NCI-H460 (cell line): Measurements from ENCODE around the gene URAD. TPM values are rescaled to one million over a fixed set of nuclear protein-coding genes. Genes with fewer than 3 reads are reported as not detected.

Source experiments
- DNase-seq: peaks from one replicate; pipeline ENCODE4 v3.0.0-alpha.2; 2016; ENCODE audit warnings: low read depth; ENCODE audit errors: extremely low read depth
- total RNA-seq: library from RNA; depleted of rRNA; stranded (reverse); fragments of >200 nt; shearing (Covaris generic); gene quantifications from 2 replicates; pipeline ENCODE4 v1.2.3, GENCODE V29; 2014

The URAD gene
- total RNA-seq, 1 experiment from 2014 or later, result not detected

DNA sequence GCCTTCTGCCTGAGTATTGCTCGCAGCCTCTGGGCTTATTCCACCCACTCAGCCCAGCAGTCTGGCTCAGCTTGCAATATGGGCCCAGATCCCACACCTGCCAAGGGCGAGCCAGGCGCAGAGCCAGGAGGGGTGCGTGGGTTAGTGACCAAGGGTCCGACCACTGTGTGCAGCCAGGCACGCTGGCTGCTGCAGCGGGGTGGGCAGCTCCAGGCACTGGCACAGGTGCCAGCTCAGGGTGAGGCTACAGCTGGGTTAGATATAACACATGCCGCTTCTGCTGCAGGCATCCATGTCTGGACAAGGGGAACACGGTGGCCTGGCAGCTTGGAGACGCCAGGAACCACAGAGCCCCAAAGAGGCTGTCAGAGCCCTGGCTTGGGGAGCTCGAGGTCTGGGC lies 12.6 kb upstream of the URAD start:
- DNase-seq, result no peak

GRCh38 chr13:28000567-28000966 lies 12.1 kb upstream of the URAD start:
- DNase-seq, result no peak

GRCh38 chr13:27997904-27998522 lies 9.5 kb upstream of the URAD start:
- DNase-seq, result peak; percentile 65

GRCh38 chr13:27991881-27992280 lies 3.4 kb upstream of the URAD start:
- DNase-seq, result no peak

DNA sequence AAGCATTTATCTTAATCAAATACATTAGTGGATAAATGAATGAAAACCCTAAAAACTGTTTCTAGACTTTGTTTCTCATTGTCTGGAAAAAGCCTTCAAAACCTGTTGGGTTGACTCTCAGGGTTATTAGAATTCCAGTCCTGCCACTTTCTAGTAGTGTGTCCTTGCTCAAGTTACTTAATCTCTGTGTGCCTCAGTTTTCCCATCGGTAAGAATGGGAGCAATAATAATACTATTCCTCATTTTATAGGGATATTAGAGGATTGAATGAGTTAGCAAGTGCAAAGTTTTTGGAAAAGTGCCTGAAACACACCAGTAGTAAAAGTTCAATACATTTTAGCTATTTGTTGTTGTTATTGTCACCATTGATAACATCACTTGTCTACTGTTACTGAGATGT lies 2.9 kb downstream of the URAD start:
- no peak for DNase-seq

- no peak for DNase-seq
Measured at GRCh38 chr13:27982361-27982760, 6.1 kb downstream of the URAD start.

DNA sequence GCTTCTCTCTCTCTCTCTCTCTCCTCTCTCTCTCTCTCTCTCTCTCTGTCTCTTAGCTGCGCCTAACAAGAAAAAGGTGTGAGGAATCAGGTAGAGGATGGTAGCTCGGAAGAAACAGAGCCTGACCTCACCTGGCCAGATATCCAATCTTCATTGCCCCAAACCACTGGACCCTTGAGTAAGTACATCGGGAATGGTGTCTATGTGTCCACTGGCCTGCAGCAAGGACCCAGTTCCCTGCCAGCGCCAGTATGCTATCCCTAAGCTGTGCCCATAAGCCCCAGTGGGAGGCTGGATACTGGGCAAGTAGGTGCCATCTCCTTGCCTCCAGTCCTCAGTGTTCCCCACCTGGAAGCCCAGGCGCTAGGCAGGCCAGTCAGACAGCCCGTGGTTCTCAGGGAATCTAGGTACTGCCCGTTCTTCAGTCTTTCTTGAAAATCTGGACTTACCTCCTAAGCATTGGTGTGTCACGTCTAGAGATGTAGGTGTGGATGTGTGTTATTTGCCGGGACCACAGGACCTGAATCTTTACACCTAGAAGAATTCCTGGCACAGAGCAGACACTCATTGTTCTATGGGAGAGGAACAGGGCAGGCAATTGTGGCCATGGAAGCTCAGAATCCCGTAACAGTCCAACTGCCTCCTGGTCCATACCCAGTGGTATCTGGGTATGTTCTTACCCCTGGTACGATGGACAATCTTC lies 7.3 kb downstream of the URAD start:
- DNase-seq, result no peak

- no peak for DNase-seq
Measured at GRCh38 chr13:27980280-27980998, 8.1 kb downstream of the URAD start.

DNA sequence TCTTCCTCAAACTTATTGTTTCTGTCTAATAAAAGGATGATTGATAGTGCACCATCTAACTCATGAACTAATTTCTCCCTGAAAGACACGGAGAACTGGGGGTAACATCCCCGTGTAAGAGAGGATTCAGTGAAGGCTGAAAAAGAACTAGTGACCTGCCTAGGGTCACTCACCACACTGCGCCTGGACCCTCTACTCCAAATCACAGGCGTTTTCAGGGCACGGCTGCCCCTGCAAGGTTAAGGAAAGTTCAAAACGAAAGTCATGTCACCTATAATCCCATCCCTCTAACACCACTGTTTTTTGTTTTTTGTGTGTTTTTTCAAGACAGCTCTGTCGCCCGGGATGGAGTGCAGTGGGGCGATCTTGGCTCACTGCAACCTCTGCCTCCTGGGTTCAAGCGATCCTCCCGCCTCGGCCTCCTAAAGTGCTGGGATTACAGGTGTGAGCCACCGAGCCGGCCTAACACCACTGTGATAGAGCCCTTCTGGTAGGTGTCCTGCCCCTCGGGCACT lies 8.7 kb downstream of the URAD start:
- no peak for DNase-seq

DNA sequence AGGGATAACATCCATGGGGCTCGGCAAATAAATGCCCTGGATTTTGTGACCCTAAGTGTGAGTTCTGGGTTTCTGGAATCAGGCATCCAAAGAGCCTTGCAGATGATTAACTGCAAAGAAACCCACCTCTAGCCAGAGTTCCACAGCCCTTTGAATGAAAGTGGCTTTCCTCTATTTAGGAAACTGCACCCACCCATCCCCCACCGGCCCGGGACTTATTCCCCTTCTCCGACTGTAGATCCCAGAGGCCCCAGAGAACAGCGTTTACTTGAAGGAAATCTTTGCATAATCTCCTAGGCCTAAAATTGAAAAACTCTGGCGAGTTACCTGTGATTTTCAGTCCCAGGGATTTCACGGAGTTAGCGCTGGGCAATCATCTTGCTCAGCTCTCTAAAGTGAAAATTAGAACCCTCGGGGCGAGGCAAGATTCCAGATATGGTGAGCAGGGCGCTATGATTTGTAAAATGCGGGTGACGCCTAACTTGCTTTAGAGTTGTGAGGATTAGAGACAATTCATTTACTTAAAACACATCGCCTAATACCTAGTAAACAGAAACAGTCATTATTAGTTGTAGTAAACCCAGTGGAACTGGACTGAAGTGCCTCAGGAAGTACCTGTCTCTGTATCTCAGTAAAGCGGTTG lies 9.4 kb downstream of the URAD start:
- DNase-seq, result no peak

GRCh38 chr13:27978301-27978968 lies 10.1 kb downstream of the URAD start:
- DNase-seq, result no peak

GRCh38 chr13:27977476-27978300 lies 10.8 kb downstream of the URAD start:
- no peak for DNase-seq

DNA sequence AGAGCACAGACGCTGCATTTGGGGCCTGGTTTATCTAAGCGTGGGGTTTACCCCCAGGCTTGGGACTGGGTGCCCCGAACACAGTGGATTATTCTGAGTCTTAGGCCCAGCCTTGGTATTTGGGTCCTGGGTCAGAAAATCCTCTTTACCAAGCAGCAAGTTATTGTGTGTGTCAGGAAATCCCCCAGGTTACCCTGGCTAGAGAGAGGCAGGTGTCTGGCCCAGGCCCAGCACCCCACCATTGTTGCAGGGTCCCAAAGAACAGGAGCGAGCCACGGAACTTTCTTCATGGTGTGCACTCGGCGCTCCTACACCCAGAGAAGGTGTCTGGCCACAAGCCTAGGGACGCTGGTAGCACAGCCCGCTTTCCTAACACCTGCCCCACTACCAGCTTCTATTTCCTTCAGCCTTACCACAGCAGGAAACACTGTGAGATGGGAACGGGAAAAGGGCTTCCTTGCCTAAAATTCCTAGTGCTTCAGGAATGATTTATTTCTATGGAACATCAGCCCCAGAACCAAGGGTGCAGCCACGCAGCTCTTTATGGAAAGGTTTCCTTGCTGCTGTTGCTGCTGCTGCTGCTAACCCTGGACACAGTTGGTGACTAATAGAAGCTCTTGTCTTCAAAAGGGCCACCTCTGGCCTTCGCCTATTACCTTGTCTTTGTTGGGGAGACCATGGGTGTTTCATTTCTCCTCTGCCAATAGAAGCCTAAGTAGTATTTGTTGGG lies 12.0 kb downstream of the URAD start:
- DNase-seq, result no peak

DNA sequence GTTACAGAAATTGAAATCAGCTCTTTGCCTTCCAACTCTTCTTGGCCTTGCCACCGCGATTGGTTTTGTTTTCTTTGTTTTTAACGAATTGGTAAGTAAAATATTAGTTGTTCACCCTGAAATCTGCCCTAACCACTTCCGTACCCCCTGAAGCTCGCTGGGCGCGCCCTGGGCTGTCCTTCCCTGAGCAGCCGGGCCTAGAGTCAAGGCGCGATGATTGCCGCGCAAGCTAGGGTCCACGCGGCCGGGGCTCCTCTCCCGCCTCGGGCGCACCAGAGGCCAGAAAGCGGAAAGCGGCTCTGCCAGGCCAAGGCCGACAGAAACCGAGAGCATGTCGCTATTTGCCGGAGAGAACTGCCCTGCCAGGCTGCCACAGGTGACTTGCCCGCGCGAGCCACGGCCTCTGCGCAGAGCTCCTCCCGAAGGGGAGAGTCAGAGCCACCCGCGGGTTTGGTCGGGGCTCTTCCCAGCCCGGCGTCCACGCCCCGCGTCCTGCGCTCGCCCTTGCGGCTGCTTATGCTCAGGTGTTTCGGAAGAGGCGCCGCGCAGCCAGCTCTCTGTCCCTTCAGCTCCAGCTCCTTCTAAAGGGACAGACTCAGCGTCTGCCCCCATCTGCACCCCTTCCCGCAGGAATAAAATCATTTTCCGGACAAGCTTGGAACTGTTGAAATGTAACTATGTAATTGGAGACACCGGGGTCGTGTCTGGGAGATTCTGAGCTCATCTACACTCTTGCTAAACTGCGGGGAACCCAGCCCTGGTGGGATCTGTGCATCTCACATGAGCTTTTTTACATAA lies 12.7 kb downstream of the URAD start:
- DNase-seq, result no peak

GRCh38 chr13:27973961-27974662 lies 14.4 kb downstream of the URAD start:
- DNase-seq, result no peak

- DNase-seq, result no peak
Measured at GRCh38 chr13:27973291-27973690, 15.2 kb downstream of the URAD start.

- no peak for DNase-seq
Measured at GRCh38 chr13:27972478-27972820, 16.0 kb downstream of the URAD start.
